ENCODE results near the gene TCERG1L.
A peak's percentile ranks its signal among the peaks of the same experiment; 100 is the strongest.
"Not testable (repeated sequence)": the region's sequence is repeated elsewhere in the genome, so short reads cannot be mapped to it uniquely, and the experiment has no call there.

Gene TCERG1L

DNA sequence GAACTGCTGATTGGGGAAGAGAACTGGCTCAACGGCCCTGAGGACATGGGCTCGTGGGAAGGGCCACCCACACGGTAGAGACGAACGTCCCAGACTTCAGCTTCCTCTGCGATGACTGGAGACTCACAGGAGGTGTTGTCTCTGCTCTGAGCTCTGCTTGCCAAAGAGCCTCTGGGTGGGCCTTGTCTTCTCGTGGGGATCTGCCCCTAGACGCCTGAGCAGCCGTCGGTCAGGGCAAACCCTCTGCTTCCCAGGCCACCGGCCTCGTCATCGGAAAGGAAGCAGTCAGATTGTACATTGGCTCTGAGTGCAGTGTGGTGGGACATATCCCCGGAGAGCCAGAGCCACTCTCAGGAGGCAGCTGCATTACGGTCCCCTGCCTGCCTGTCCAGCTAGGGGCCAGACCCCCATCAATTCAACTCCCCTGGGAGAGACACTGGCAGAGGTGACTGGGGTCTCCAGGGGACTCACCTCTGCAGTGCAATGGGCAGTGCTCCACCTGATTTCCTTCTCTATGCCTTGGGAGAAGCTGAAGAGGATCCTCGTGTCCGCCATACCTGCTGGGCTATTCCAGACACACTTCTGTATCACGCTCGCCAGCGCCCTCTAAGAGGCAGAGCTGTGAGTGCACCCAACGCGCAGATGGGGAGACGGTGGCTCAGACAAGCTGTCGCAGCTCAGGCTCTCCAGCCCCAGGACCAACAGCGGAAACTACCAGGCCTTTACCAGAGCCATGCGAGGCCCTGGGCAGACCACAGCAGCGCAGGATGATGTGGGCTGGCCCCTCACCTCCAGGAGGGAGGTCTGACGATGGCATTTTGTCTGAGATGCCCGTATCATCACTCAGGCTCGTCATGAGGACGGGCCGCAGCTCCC is 227.4 kb downstream of the TCERG1L start:
- Mint-ChIP-seq H3K9me3 (no peaks in the 10 kb centered on the region), H3K4me3 (no peak overlapping the region), H3K4me1 (peaks cover 7% of the 10 kb centered on the region), H3K36me3 (ENCODE audit: low read depth) (no peaks in the 10 kb centered on the region), H3K27me3 (no peaks in the 10 kb centered on the region), H3K27ac (no peak overlapping the region)
- ATAC-seq (peak; percentile 21), DNase-seq (no peak)

- Mint-ChIP-seq H3K4me1 (peaks cover 7% of the 10 kb centered on the region), H3K27ac (no peak overlapping the region), H3K36me3 (ENCODE audit: low read depth) (no peaks in the 10 kb centered on the region), H3K4me3 (no peak overlapping the region), H3K9me3 (no peaks in the 10 kb centered on the region), H3K27me3 (no peaks in the 10 kb centered on the region)
- no peak for DNase-seq
- ATAC-seq = no peak
Observed at GRCh38 chr10:131082991-131083481, 228.5 kb downstream of the TCERG1L start.

DNA sequence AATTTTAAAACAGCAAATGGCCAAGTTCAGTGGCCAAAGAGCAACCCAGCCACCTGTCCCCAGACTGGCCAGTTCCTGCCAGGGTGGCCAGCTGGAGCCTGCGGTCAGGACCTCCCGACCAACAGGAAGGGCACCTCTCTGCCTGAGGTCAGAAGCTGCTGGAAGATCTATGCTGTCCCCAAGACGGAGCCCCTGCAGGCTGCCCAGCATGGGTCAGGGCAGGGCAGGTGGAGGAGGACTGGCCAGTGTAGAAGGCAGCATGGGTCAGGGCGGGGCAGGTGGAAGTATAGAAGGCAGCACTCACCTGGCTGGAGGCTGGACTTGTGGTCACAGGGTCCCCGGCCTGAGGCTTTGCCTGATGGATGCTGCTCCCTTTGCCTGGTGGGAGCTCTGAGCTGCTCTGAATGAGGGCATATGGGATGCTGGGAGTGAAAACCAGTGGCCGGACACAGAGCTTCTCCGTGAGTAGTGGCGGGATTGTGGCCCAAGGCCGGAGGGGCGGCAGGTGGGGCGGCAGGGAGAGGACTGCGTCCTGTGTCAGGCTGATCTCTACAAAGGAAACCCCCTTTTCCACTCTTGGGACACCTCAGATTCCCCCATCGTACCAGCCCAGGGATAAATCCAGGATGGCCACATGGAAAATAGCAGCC is 229.2 kb downstream of the TCERG1L start:
- Mint-ChIP-seq H3K9me3 (no peaks in the 10 kb centered on the region), H3K4me1 (peaks cover 7% of the 10 kb centered on the region), H3K36me3 (ENCODE audit: low read depth) (no peaks in the 10 kb centered on the region), H3K27me3 (no peaks in the 10 kb centered on the region), H3K4me3 (no peak overlapping the region), H3K27ac (no peak overlapping the region)
- no peak for ATAC-seq
- no peak for DNase-seq

GRCh38 chr10:131081786-131082185 is 229.7 kb downstream of the TCERG1L start:
- no peaks in the 10 kb centered on the region for H3K9me3 Mint-ChIP-seq
- no peaks in the 10 kb centered on the region for H3K27me3 Mint-ChIP-seq
- DNase-seq (no peak), ATAC-seq (no peak)
- no peak overlapping the region for H3K27ac Mint-ChIP-seq
- no peaks in the 10 kb centered on the region for H3K36me3 Mint-ChIP-seq (ENCODE audit: low read depth)
- no peak overlapping the region for H3K4me3 Mint-ChIP-seq
- H3K4me1 Mint-ChIP-seq = peaks cover 7% of the 10 kb centered on the region

- DNase-seq = no peak
- no peak overlapping the region for H3K4me3 Mint-ChIP-seq
- no peaks in the 10 kb centered on the region for H3K9me3 Mint-ChIP-seq
- ATAC-seq = no peak
- H3K27ac Mint-ChIP-seq = no peak overlapping the region
- H3K36me3 Mint-ChIP-seq (ENCODE audit: low read depth) = no peaks in the 10 kb centered on the region
- peaks cover 7% of the 10 kb centered on the region for H3K4me1 Mint-ChIP-seq
- H3K27me3 Mint-ChIP-seq = no peaks in the 10 kb centered on the region
Observed at GRCh38 chr10:131081376-131081775, 230.1 kb downstream of the TCERG1L start.

- no peak overlapping the region for H3K4me3 Mint-ChIP-seq
- ATAC-seq (no peak), DNase-seq (no peak)
- H3K27ac Mint-ChIP-seq = no peak overlapping the region
- no peaks in the 10 kb centered on the region for H3K27me3 Mint-ChIP-seq
- no peaks in the 10 kb centered on the region for H3K36me3 Mint-ChIP-seq (ENCODE audit: low read depth)
- no peaks in the 10 kb centered on the region for H3K9me3 Mint-ChIP-seq
- peaks cover 7% of the 10 kb centered on the region for H3K4me1 Mint-ChIP-seq
Observed at GRCh38 chr10:131080571-131080970, 230.9 kb downstream of the TCERG1L start.

DNA sequence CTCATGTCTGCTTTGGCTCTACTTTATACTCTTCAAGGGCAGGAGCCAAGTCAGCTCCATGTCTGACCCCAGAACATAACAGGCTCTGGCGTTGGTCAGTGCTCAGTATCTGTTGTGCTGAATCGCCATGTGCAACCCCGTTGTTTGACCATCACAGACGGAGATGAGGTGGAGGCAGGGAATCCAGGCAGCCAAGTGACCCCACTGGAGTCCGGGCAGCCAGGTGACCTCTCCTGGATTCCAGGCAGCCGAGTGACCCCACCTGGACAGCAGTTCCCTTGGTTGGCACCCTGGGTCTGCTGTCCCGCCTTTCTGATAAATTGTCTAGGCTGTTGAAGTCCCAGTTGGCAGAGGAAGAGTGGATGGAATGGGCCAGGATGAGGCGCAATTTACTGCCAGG is 232.2 kb downstream of the TCERG1L start:
- Mint-ChIP-seq H3K4me1 (peaks cover 7% of the 10 kb centered on the region), H3K4me3 (no peak overlapping the region), H3K9me3 (no peaks in the 10 kb centered on the region), H3K36me3 (ENCODE audit: low read depth) (no peaks in the 10 kb centered on the region), H3K27ac (no peak overlapping the region), H3K27me3 (no peaks in the 10 kb centered on the region)
- DNase-seq (no peak), ATAC-seq (no peak)

DNA sequence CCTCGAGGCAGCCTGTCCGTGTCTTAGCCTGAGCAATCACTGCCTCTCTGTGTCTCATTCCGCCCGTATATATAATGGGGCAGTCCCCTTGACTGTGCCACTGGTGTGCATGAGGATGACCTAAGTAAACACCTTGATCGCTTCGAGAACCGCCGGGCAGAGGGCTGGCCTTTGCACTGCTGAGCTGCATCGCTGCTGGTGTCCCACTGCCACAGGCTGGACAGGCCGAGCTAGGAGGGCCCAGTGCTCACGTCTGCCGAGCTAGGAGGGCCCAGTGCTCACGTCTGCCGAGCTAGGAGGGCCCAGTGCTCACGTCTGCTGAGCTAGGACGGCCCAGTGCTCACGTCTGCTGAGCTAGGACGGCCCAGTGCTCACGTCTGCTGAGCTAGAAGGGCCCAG is 232.6 kb downstream of the TCERG1L start:
- not testable (repeated sequence) for ATAC-seq; H3K9me3 Mint-ChIP-seq; H3K4me1 Mint-ChIP-seq; H3K4me3 Mint-ChIP-seq; H3K27me3 Mint-ChIP-seq; DNase-seq; H3K27ac Mint-ChIP-seq; H3K36me3 Mint-ChIP-seq (ENCODE audit: low read depth)

- no peak for ATAC-seq
- H3K4me3 Mint-ChIP-seq = no peak overlapping the region
- no peak overlapping the region for H3K27ac Mint-ChIP-seq
- H3K9me3 Mint-ChIP-seq = no peaks in the 10 kb centered on the region
- no peaks in the 10 kb centered on the region for H3K27me3 Mint-ChIP-seq
- no peaks in the 10 kb centered on the region for H3K36me3 Mint-ChIP-seq (ENCODE audit: low read depth)
- H3K4me1 Mint-ChIP-seq = peaks cover 7% of the 10 kb centered on the region
- DNase-seq = no peak
Observed at GRCh38 chr10:131078131-131078881, 233.2 kb downstream of the TCERG1L start.

- DNase-seq (no peak), ATAC-seq (no peak)
- Mint-ChIP-seq H3K9me3 (no peaks in the 10 kb centered on the region), H3K27ac (no peak overlapping the region), H3K4me1 (peaks cover 4% of the 10 kb centered on the region), H3K36me3 (ENCODE audit: low read depth) (no peaks in the 10 kb centered on the region), H3K4me3 (no peak overlapping the region), H3K27me3 (no peaks in the 10 kb centered on the region)
Observed at GRCh38 chr10:131077724-131078123, 233.8 kb downstream of the TCERG1L start.

DNA sequence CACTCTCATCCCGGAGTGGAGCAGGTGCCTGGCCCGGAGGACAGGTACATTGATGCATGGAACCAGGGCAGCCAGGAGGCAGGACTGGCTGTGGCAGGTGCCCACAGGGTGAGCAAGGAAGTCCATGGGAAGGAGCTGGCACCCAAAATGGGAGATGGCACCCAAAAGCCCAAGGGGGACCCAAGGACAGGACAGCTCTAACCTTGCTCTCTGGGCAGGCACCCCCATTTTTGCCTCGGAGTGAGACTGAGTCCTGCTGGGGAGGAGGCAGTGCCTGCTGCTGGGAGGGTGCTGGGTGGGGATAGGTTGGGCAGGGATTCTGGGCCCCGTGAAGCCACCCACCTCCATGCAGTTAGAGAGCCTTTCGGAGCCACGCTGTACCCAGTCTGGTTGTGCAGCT is 234.5 kb downstream of the TCERG1L start:
- no peak for ATAC-seq
- Mint-ChIP-seq H3K36me3 (ENCODE audit: low read depth) (no peaks in the 10 kb centered on the region), H3K4me1 (peaks cover 3% of the 10 kb centered on the region), H3K27ac (no peak overlapping the region), H3K9me3 (no peaks in the 10 kb centered on the region), H3K27me3 (no peaks in the 10 kb centered on the region), H3K4me3 (no peak overlapping the region)
- DNase-seq = no peak

- Mint-ChIP-seq H3K9me3 (no peaks in the 10 kb centered on the region), H3K27me3 (no peaks in the 10 kb centered on the region), H3K27ac (no peak overlapping the region), H3K36me3 (ENCODE audit: low read depth) (no peaks in the 10 kb centered on the region), H3K4me3 (no peak overlapping the region), H3K4me1 (no peaks in the 10 kb centered on the region)
- no peak for DNase-seq
- ATAC-seq = no peak
Observed at GRCh38 chr10:131076356-131076755, 235.2 kb downstream of the TCERG1L start.

DNA sequence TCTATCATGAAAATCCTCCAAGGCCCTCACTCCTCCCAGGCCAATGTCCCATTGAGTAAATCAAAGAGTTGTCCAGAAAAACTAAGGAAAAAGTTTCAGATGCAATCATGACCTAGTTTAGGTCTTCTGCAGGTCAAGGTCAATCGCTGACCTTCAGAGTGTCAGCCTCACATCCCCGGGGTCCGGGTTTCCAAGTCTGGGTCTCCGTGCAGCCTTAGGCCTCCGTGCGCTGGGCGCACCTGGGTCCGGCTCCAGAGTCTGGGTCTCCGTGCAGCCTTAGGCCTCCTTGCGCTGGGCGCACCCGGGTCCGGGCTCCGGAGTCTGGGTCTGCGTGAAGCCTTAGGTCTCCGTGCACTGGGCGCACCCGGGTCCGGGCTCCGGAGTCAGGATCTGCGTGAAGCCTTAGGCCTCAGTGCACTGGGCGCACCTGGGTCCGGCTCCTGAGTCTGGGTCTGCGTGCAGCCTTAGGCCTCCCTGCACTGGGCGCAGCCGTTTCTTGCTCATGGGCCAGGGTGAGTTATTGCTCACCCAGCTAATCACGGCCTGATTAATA is 236.2 kb downstream of the TCERG1L start:
- Mint-ChIP-seq H3K27ac (no peak overlapping the region), H3K36me3 (ENCODE audit: low read depth) (no peaks in the 10 kb centered on the region), H3K4me1 (no peaks in the 10 kb centered on the region), H3K27me3 (no peaks in the 10 kb centered on the region), H3K9me3 (no peaks in the 10 kb centered on the region), H3K4me3 (no peak overlapping the region)
- DNase-seq (no peak), ATAC-seq (no peak)

GRCh38 chr10:131074682-131075081 is 236.8 kb downstream of the TCERG1L start:
- Mint-ChIP-seq H3K4me3 (no peak overlapping the region), H3K4me1 (no peaks in the 10 kb centered on the region), H3K27me3 (no peaks in the 10 kb centered on the region), H3K36me3 (ENCODE audit: low read depth) (no peaks in the 10 kb centered on the region), H3K9me3 (no peaks in the 10 kb centered on the region), H3K27ac (no peak overlapping the region)
- ATAC-seq (no peak), DNase-seq (no peak)
